Central memory CD8-positive, alpha-beta T cell (primary cell): ENCODE data around the gene FKBP9.
"Not testable (repeated sequence)": the region's sequence is repeated elsewhere in the genome, so short reads cannot be mapped to it uniquely, and the experiment has no call there.

ENCODE experiments used
- ATAC-seq: fragments of 150-1000 bp; cut with Tn5 transposase; replicated peaks from 2 replicates; pipeline ENCODE4 v1.10.0; 2022; ENCODE audit warnings: mild to moderate bottlenecking, moderate FRiP score, moderate number of reproducible peaks; ENCODE audit not compliant: poor library complexity, severe bottlenecking; ENCODE audit errors: extremely low read depth
- DNase-seq, 2 donors: peaks; one replicate each; pipeline ENCODE4 v3.0.0; 2021; ENCODE audit warnings: low spot score in 2 of 2
- H3K27ac Mint-ChIP-seq: one replicate; pipeline ENCODE4 v1.8.0; 2022; ENCODE audit warnings: low read depth, mild to moderate bottlenecking, moderate library complexity, mixed read lengths
- H3K27me3 Mint-ChIP-seq: one replicate; pipeline ENCODE4 v1.8.0; 2022; ENCODE audit warnings: mixed read lengths
- H3K36me3 Mint-ChIP-seq: one replicate; pipeline ENCODE4 v1.8.0; 2022; ENCODE audit warnings: mild to moderate bottlenecking, moderate library complexity, mixed read lengths; ENCODE audit not compliant: insufficient read depth
- H3K4me1 Mint-ChIP-seq: one replicate; pipeline ENCODE4 v1.8.0; 2022; ENCODE audit warnings: mixed read lengths
- H3K4me3 Mint-ChIP-seq: one replicate; pipeline ENCODE4 v1.8.0; 2022; ENCODE audit warnings: mild to moderate bottlenecking, moderate library complexity, mixed read lengths
- H3K9me3 Mint-ChIP-seq: one replicate; pipeline ENCODE4 v1.8.0; 2022; ENCODE audit warnings: mixed read lengths

Gene FKBP9

GRCh38 chr7:32998361-32999171, 41.3 kb downstream of the FKBP9 start:
- H3K4me3 Mint-ChIP-seq, H3K9me3 Mint-ChIP-seq, H3K4me1 Mint-ChIP-seq, H3K27ac Mint-ChIP-seq, DNase-seq, H3K36me3 Mint-ChIP-seq: not testable (repeated sequence)
- peaks cover 25% of the 10 kb centered on the region for H3K27me3 Mint-ChIP-seq
- ATAC-seq, result peak; percentile 49

GRCh38 chr7:32999380-32999779, 42.1 kb downstream of the FKBP9 start:
- H3K36me3 Mint-ChIP-seq, result not testable (repeated sequence)
- peaks cover 25% of the 10 kb centered on the region for H3K27me3 Mint-ChIP-seq

GRCh38 chr7:33003111-33003510, 45.9 kb downstream of the FKBP9 start:
- not testable (repeated sequence) for H3K4me1 Mint-ChIP-seq, DNase-seq, H3K36me3 Mint-ChIP-seq, H3K27ac Mint-ChIP-seq, ATAC-seq, H3K4me3 Mint-ChIP-seq, H3K9me3 Mint-ChIP-seq
- peaks cover 21% of the 10 kb centered on the region for H3K27me3 Mint-ChIP-seq

More at GRCh38 chr7:32999380-32999779, 42.1 kb downstream of the FKBP9 start:
- not testable (repeated sequence) for H3K27ac Mint-ChIP-seq, H3K9me3 Mint-ChIP-seq, ATAC-seq, H3K4me1 Mint-ChIP-seq, DNase-seq, H3K4me3 Mint-ChIP-seq

GRCh38 chr7:33004104-33004616, 46.9 kb downstream of the FKBP9 start:
- H3K27ac Mint-ChIP-seq, result not testable (repeated sequence)

GRCh38 chr7:33005193-33005592, 48.0 kb downstream of the FKBP9 start:
- H3K27ac Mint-ChIP-seq, ATAC-seq: not testable (repeated sequence)

More at GRCh38 chr7:33004104-33004616, 46.9 kb downstream of the FKBP9 start:
- H3K4me3 Mint-ChIP-seq, H3K9me3 Mint-ChIP-seq, DNase-seq, H3K36me3 Mint-ChIP-seq, ATAC-seq, H3K4me1 Mint-ChIP-seq: not testable (repeated sequence)
- peaks cover 10% of the 10 kb centered on the region for H3K27me3 Mint-ChIP-seq

GRCh38 chr7:33005690-33006089, 48.5 kb downstream of the FKBP9 start:
- not testable (repeated sequence) for ATAC-seq, H3K27ac Mint-ChIP-seq, H3K27me3 Mint-ChIP-seq, H3K36me3 Mint-ChIP-seq, H3K9me3 Mint-ChIP-seq, H3K4me3 Mint-ChIP-seq, DNase-seq, H3K4me1 Mint-ChIP-seq

More at GRCh38 chr7:33005193-33005592, 48.0 kb downstream of the FKBP9 start:
- not testable (repeated sequence) for H3K27me3 Mint-ChIP-seq, H3K9me3 Mint-ChIP-seq, H3K36me3 Mint-ChIP-seq, DNase-seq, H3K4me1 Mint-ChIP-seq, H3K4me3 Mint-ChIP-seq

- peaks cover 27% of the 10 kb centered on the region for H3K36me3 Mint-ChIP-seq
- peaks cover 4% of the 10 kb centered on the region for H3K4me1 Mint-ChIP-seq
- no peak overlapping the region for H3K4me3 Mint-ChIP-seq
- H3K27ac Mint-ChIP-seq, result no peak overlapping the region
- ATAC-seq (no peak), DNase-seq (no peak)
- no peaks in the 10 kb centered on the region for H3K27me3 Mint-ChIP-seq
- no peaks in the 10 kb centered on the region for H3K9me3 Mint-ChIP-seq
Measured at GRCh38 chr7:33009734-33010133, 52.5 kb downstream of the FKBP9 start.

- Mint-ChIP-seq H3K4me1 (no peaks in the 10 kb centered on the region), H3K27me3 (no peaks in the 10 kb centered on the region), H3K4me3 (no peak overlapping the region), H3K27ac (no peak overlapping the region), H3K9me3 (no peaks in the 10 kb centered on the region), H3K36me3 (peaks cover 46% of the 10 kb centered on the region)
- ATAC-seq, result no peak
- DNase-seq, result no peak
Measured at GRCh38 chr7:33012364-33012763, 55.1 kb downstream of the FKBP9 start.

- no peak overlapping the region for H3K4me3 Mint-ChIP-seq
- ATAC-seq (no peak), DNase-seq (no peak)
- no peak overlapping the region for H3K27ac Mint-ChIP-seq
- no peaks in the 10 kb centered on the region for H3K9me3 Mint-ChIP-seq
- no peaks in the 10 kb centered on the region for H3K27me3 Mint-ChIP-seq
- H3K4me1 Mint-ChIP-seq, result peaks cover 4% of the 10 kb centered on the region
- H3K36me3 Mint-ChIP-seq, result peaks cover 46% of the 10 kb centered on the region
Measured at GRCh38 chr7:33024189-33024757, 67.0 kb downstream of the FKBP9 start.

GRCh38 chr7:33035776-33036175, 78.5 kb downstream of the FKBP9 start:
- DNase-seq (no peak), ATAC-seq (no peak)
- Mint-ChIP-seq H3K27me3 (no peaks in the 10 kb centered on the region), H3K4me1 (peaks cover 34% of the 10 kb centered on the region), H3K4me3 (no peak overlapping the region), H3K27ac (no peak overlapping the region), H3K9me3 (no peaks in the 10 kb centered on the region), H3K36me3 (peaks cover 11% of the 10 kb centered on the region)

- H3K27ac Mint-ChIP-seq, result peak overlapping the region; percentile 78
- H3K4me3 Mint-ChIP-seq, result peak overlapping the region; percentile 72
- H3K27me3 Mint-ChIP-seq, result no peaks in the 10 kb centered on the region
- peaks cover 8% of the 10 kb centered on the region for H3K36me3 Mint-ChIP-seq
- peaks cover 44% of the 10 kb centered on the region for H3K4me1 Mint-ChIP-seq
- DNase-seq (no peak), ATAC-seq (no peak)
- no peaks in the 10 kb centered on the region for H3K9me3 Mint-ChIP-seq
Measured at GRCh38 chr7:33038639-33039038, 81.4 kb downstream of the FKBP9 start.

GRCh38 chr7:33039257-33039902, 82.1 kb downstream of the FKBP9 start:
- DNase-seq (no peak), ATAC-seq (peak; percentile 22)
- H3K9me3 Mint-ChIP-seq, result no peaks in the 10 kb centered on the region
- peaks cover 8% of the 10 kb centered on the region for H3K36me3 Mint-ChIP-seq
- H3K4me1 Mint-ChIP-seq, result peaks cover 46% of the 10 kb centered on the region
- no peaks in the 10 kb centered on the region for H3K27me3 Mint-ChIP-seq
- H3K4me3 Mint-ChIP-seq, result peak overlapping the region; percentile 72
- H3K27ac Mint-ChIP-seq, result peak overlapping the region; percentile 78
